ENCODE data around the gene FAM89B. TPM values are rescaled to one million over a fixed set of nuclear protein-coding genes. Genes with fewer than 3 reads are reported as not detected.

Gene FAM89B
- total RNA-seq, 4 donors from 2014 or later, result 86.6 to 154 (median 119) TPM

DNA sequence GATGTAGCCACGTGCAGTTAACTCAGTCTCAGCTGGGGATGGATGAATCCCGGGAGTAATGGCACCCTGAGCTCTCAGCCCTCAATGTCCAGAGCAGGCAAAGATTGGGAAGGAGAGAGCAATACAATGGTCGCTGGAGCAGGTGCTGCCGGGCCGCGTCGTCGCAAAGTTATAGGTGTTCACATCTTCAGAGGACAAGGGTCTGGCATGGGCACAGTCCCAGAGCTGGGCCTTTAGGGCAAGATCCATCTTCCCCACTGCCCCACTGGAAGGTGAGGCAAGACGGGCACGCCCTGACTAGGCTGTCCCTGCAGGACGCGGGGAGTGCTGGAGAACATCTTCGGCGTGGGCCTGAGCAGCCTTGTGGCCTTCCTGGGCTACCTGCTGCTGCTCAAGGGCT, 50.8 kb downstream of the FAM89B start:
- no peaks in the 10 kb centered on the region for H3K4me1 ChIP-seq
- H3K36me3 ChIP-seq, result peaks cover 0 to 83% of the 10 kb centered on the region in 2 donors
- intact Hi-C loops (cut with DNase I; ENCODE audit: low total_unique reads), result no loop called here
- in situ Hi-C loops (cut with MboI; ENCODE audit: low sequenced_read_pairs in 4 of 4), result no loop called here
- H3K27ac ChIP-seq, result no peak overlapping the region
- TF ChIP-seq CTCF (IDR thresholded peaks at IDR 0.05 in 4 of 5, conservative IDR thresholded peaks at IDR 0.05 in 1 of 5) (no peak), POLR2A (IDR thresholded peaks at IDR 0.05) (no peak)
- DNase-seq, result no peak
- no peaks in the 10 kb centered on the region for H3K9me3 ChIP-seq
- no peak overlapping the region for H3K4me3 ChIP-seq
- no peak for ATAC-seq
- no peaks in the 10 kb centered on the region for H3K27me3 ChIP-seq

Other genes starting within 250 kb of the FAM89B start
- 10 to 100 TPM; 22.4 to 46.4 (median 36.1) TPM for gene DPF2, start 238.7 kb upstream of the FAM89B start, total RNA-seq
- under 1 TPM; 0.16 to 0.71 (median 0.48) TPM for gene TIGD3, start 217.8 kb upstream of the FAM89B start, total RNA-seq
- gene SLC25A45, start 189.9 kb upstream of the FAM89B start, total RNA-seq, result 10 to 100 TPM in 1 of 4 donors, 1 to 10 TPM in 3; 2.6 to 12.4 (median 5.6) TPM
- 10 to 100 TPM; 11.5 to 51.7 (median 20.1) TPM for gene FRMD8, start 185.9 kb upstream of the FAM89B start, total RNA-seq
- 100 to 1,000 TPM in 1 of 4 donors, 10 to 100 TPM in 3; 24.1 to 472 (median 32.8) TPM for gene NEAT1, start 149.7 kb upstream of the FAM89B start, total RNA-seq
- gene MALAT1, start 73.5 kb upstream of the FAM89B start, total RNA-seq, result 1,000 to 10,000 TPM in 3 of 4 donors, 100 to 1,000 TPM in 1; 874 to 6,745 (median 1,938) TPM
- gene SCYL1, start 47.5 kb upstream of the FAM89B start, total RNA-seq, result 100 to 1,000 TPM; 120 to 162 (median 133) TPM
- gene LTBP3, start 14.2 kb upstream of the FAM89B start, total RNA-seq, result 10 to 100 TPM; 18.5 to 56.6 (median 35.6) TPM
- 10 to 100 TPM; 54.7 to 99.4 (median 75.3) TPM for gene ZNRD2, start 2.1 kb upstream of the FAM89B start, total RNA-seq
- 100 to 1,000 TPM; 191 to 374 (median 250) TPM for gene EHBP1L1, start 3.5 kb downstream of the FAM89B start, total RNA-seq
- 10 to 100 TPM in 1 of 4 donors, under 1 TPM in 1, not detected in 2; 0.39 to 18.6 TPM for gene KCNK7, start 23.3 kb downstream of the FAM89B start, total RNA-seq
- gene MAP3K11, start 41.7 kb downstream of the FAM89B start, total RNA-seq, result 10 to 100 TPM in 3 of 4 donors, 1 to 10 TPM in 1; 10.0 to 13.8 (median 11.1) TPM
- 10 to 100 TPM in 3 of 4 donors, 1 to 10 TPM in 1; 7.6 to 15.6 (median 13.1) TPM for gene PCNX3, start 43.2 kb downstream of the FAM89B start, total RNA-seq
- gene SIPA1, start 65.6 kb downstream of the FAM89B start, total RNA-seq, result 10 to 100 TPM in 2 of 4 donors, 1 to 10 TPM in 2; 6.7 to 10.9 (median 10.0) TPM
- gene RELA, start 90.4 kb downstream of the FAM89B start, total RNA-seq, result 10 to 100 TPM; 39.7 to 68.3 (median 56.3) TPM
- 10 to 100 TPM; 40.0 to 69.4 (median 50.0) TPM for gene KAT5, start 139.7 kb downstream of the FAM89B start, total RNA-seq
- 100 to 1,000 TPM in 1 of 4 donors, 10 to 100 TPM in 3; 36.5 to 101 (median 62.4) TPM for gene RNASEH2C, start 148.3 kb downstream of the FAM89B start, total RNA-seq
- gene AP5B1, start 208.4 kb downstream of the FAM89B start, total RNA-seq, result 10 to 100 TPM; 20.3 to 42.5 (median 29.7) TPM
- gene OVOL1, start 214.5 kb downstream of the FAM89B start, total RNA-seq, result under 1 TPM in 1 of 4 donors, not detected in 3; 0.15 TPM

Measured in gastrocnemius medialis (tissue), 4 donors.